ENCODE data around the gene ARF5.
A peak's percentile ranks its signal among the peaks of the same experiment; 100 is the strongest.
"Not testable (repeated sequence)": the region's sequence is repeated elsewhere in the genome, so short reads cannot be mapped to it uniquely, and the experiment has no call there.

ARF5 gene

GRCh38 chr7:127588019-127588696 is at the start of gene ARF5:
Gene ARF5 (plus strand): TSS chr7:127588411. CDS start chr7:127588499, 88 bp downstream.
- ATAC-seq, result peak; percentile 81
- DNase-seq, result peak; percentile 93

DNA sequence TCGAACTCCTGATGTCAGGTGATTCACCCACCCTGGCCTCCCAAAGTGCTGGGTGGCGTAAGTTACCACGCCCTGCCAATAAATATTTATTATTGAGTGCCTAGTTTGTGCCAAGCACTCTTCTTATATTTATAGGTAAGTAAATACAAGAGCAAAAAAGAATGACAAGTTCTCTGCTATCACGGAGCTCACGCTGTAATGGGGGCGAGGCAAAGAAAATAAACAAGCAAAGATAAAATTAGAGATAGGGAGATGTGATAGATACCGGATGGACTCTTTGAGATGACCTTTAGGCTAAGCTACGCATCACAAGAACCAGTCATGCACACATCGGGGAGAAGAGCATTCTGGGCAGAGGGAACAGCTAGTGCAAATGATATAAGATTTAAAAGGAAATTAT is 49.1 kb upstream of the ARF5 start:
- DNase-seq (no peak), ATAC-seq (no peak)

GRCh38 chr7:127540461-127540860 is 47.8 kb upstream of the ARF5 start:
- DNase-seq, ATAC-seq: not testable (repeated sequence)

DNA sequence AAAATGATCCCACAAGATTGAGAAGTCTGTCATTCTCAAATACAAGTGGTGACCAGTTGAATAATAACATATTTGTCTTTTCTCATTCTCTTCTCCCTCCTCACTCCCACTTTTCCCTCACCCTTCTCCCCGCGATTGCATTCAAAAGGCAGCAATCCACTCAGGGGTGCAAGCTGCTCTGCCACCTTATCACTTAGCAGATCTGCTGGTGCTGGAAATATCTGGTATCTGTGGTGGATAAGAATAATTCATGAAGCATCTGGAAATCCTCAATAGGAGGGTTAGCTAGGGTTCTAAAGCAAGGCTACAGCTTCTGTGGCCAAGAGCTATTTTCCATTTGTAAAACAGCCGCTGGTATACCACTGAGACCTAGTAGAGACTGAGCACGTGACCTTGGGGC is 46.7 kb upstream of the ARF5 start:
- no peak for ATAC-seq
- DNase-seq, result no peak

DNA sequence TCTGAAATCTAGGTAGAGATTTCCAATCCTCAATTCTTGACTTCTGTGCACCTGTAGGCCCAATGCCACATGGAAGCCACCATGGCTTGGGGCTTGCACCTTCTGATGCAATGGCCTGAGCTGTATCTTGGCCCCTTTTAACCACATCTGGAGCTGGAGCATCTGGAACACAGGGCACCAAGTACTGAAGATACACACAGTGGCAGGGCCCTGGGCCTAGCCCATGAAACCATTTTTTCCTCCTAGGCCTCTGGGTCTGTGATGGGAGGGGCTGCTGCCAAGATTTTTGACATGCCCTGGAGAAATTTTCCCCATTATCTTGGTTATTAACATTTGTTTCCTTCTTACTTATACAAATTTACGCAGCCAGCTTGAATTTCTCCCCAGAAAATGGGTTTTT is 41.9 kb upstream of the ARF5 start:
- ATAC-seq (no peak), DNase-seq (no peak)

GRCh38 chr7:127550247-127550646 is 38.0 kb upstream of the ARF5 start:
- DNase-seq, result no peak
- ATAC-seq, result no peak

DNA sequence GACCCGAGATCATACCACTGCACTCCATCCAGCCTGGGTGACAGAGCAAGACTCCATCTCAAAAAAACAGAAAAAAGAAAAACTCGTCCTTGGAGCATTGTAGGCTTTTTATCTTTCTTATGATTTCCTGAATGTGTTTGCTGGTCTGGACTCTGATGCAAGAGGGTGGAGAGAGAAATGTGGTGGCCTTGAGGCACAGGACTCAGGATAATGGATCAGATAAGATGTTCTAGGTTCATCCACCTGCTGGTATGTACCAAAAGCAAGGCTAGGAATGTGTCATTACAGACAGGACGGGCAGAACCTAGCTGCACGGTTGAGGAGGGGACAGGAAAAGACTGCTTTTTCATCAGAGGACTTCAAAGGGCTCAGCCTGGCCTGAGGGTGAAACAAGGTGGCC is 36.3 kb upstream of the ARF5 start:
- DNase-seq (no peak), ATAC-seq (no peak)

DNA sequence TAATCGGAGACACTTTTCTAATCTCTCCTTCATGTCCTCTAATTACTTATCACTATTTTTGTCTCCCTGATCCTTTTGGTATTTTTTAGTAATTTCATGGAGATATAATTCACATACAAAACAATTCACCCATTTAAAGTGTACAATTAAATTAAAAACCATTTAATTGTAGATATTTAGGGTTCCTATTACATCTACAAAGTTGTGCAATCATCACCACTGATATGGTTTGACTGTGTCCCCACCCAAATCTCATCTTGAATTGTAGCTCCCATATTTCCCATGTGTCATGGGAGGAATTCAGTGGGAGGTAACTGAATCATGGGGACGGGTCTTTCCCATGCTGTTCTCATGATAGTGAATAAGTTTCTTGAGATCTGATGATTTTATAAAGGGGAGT is 31.8 kb upstream of the ARF5 start:
- DNase-seq (no peak), ATAC-seq (no peak)

- ATAC-seq (no peak), DNase-seq (no peak)
Measured at GRCh38 chr7:127557803-127558202, 30.4 kb upstream of the ARF5 start.

DNA sequence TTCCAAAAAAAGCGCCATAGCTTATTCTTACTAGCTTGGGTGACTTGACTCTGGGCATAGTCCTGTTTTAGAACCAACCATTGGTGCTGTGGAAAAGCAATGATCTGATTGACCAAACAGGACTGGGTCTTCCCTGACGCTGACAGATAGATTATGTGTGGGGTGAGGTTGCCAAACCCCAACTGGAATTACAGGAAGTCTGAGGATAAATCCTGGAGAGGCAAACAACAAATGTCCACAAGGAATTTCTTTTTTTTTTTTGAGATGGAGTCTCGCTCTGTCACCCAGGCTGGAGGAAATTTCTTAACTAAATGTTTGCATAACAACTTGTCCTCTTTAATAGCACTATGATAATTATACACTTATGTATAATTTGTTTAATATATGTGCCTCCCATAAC is 22.0 kb upstream of the ARF5 start:
- ATAC-seq (no peak), DNase-seq (no peak)

GRCh38 chr7:127568034-127568433 is 20.2 kb upstream of the ARF5 start:
- DNase-seq, ATAC-seq: not testable (repeated sequence)

DNA sequence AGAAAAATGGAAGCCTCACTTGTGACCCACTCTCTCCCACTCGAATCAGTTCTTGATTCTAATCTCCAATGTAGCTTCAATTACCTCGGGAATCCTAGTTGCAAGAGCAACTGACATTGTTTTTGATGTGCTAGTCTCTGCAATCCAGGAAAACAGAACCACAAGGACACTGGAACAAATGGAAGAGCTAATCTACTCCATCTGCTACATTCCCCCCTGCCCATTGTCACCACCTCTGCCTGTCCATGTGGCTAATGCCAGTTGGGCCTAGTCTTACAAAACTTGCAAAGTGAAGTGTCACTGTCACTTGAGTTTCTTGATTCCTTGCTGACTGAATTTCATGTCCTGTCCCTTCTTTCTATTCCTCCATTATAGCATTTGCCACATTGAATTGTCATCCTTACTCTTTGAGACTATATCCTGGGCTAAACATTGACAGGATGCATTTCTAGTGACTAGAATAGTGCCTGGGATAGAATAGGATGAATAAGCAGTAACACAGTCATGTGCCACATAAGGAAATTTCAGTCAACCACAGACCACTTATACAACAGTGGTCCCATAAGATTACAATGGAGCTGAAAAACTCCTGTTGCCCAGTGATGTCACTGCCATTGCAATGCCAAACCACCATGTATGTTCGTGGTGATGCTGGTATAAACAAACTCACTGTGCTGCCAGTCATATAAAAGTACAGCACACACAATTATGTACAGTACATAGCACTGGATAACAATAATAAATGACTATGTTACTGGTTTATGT is 16.3 kb upstream of the ARF5 start:
- no peak for DNase-seq
- no peak for ATAC-seq

- no peak for ATAC-seq
- DNase-seq, result no peak
Measured at GRCh38 chr7:127578036-127578684, 10.1 kb upstream of the ARF5 start.

- ATAC-seq (no peak), DNase-seq (no peak)
Measured at GRCh38 chr7:127578711-127579275, 9.4 kb upstream of the ARF5 start.

DNA sequence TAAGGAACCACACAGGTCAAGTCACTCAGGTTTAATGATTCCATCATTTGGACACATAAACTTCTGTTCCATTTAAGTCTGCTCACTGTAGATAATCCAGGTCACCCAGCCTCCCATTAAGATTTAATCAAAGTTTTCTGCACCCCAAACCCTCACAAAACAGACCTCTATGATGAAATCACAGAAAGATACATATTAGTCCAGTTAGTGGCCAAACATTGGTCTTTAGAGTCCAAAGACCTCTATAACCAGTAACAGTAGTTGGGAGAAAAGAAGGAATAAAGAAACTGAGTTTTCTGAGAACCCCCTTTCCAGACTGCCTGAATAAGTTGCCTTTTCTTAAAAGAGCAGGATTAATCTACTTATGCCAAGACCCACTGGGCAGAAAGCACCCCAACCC is 7.6 kb upstream of the ARF5 start:
- ATAC-seq (no peak), DNase-seq (no peak)

DNA sequence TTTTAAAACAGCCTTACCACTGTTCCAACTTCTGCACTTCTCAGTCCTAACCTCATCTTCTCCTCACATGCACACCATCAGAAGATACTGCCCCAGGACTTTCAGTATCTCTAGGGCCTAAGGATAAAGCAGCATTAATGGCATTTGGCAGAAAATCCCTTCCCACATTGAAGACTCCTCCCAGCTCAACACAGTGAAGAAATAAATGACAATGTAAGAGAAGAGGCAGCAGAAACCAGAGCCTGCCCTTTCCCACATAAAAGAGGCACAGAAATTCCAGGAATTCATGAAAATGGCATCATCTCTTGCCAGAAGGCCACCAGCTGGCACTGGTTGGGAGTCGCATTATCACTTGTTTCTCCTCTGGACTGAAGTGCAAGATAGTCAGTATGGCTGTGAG is 6.5 kb upstream of the ARF5 start:
- DNase-seq (no peak), ATAC-seq (no peak)

DNA sequence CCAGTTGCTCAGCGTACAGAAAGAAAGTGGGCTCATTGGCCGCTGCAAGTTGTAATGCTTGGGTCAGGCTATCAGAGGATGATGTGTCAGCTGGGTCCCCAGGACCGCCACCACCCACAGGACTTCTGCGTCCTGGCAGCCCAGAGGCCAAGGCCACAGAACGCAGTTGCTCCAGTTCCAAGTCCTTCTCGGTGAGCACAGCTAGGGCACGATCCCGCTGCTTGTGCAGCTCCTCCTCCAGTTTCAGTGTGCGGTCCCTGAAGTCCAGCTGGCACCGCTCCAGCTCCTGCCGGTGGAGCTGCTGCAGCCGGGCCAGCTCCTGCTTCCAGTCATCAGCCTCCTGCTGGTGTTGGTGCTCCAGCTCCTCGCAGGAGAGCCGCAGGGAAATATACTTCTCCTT is 5.8 kb upstream of the ARF5 start:
- no peak for ATAC-seq
- no peak for DNase-seq

DNA sequence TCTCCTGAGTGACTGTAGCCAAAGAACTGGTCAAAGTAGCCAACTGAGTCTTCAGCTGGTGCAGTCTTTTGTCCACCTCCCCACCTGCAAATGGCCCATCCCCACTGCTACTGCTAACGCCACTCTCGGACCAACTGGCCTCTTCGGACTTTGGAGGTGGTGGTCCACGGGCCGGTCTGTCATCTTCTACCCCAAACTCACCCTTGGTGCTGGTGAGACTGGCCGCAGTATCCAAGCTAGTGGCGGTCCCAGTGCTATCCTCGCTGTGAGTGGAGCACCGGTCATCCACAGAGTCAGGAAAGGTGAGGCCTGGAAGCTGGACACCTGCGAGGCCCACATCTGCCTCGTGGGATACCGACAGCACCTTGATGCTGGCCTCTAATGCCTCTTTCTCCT is 3.6 kb upstream of the ARF5 start:
- ATAC-seq, result no peak

DNA sequence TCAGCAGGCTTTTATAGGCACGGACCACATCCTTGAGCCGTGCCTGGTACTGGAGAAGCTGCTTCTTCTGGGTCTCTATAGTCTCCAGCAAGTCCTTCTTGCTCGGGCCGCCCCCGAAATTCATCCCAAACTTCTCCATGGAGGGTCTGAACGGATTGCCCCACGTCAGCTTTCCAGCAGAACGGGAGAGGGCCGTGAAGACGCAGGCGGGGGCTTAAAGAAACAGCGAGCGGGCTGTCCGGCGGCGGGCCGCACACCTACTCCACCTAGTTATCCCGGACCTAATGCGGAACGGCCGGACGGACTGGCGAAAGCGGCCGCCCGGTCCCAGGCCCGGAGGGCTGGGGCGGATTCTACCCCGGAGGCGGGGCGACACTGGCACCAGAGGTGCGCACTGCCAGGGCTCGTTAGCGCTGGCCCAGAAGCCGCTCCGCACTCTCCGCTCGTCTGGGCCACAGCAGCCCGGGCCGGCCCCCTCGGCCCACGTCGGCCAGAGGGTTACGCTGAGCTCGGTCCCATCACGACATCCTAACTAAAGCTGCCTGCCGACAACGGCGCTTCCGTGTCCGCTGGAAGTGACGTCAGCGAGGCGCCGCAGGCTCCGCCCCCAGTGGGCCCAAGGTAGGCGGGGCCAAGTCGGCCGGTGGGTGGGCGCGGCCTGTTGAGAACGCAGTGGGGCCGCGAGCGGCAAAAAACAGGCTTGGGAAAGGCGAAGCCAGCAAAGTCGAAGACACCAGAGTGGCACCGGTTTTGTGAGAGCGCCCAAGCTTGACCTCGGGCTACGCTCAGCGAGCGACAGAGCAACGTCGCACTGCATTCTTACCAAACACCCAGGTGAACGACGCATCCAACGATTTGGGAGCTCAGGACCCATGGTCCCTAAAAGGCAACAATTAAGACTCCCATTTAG is 2.9 kb upstream of the ARF5 start, which contains the start of gene GCC1:
TSS of gene GCC1 (minus strand) at position 553 of the 910 bp plus-strand sequence. CDS start at position 139, 414 bp downstream.
- peak; percentile 83 for ATAC-seq
- peak; percentile 97 for DNase-seq

More for the DNA sequence above, 3.6 kb upstream of the ARF5 start:
- DNase-seq, result no peak

DNA sequence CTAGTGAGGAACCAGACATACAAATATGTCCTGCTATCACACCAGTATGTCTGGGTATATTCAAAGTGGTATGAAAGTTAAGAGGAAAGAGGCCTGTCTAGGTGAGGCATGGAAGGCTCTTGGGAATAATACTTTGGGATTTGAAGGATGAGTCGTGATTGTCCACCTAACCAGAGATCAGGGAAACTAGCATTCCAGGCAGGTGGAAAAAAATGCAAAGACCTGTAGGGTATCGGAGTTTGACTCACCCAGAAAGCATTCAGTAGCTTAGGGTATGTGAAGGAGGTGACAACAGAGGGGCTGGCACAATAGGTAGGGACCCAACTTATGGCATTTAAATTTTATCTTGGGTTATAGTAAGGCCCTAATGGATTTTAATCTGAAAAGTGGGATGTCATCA is 1.9 kb upstream of the ARF5 start:
- DNase-seq (no peak), ATAC-seq (no peak)

DNA sequence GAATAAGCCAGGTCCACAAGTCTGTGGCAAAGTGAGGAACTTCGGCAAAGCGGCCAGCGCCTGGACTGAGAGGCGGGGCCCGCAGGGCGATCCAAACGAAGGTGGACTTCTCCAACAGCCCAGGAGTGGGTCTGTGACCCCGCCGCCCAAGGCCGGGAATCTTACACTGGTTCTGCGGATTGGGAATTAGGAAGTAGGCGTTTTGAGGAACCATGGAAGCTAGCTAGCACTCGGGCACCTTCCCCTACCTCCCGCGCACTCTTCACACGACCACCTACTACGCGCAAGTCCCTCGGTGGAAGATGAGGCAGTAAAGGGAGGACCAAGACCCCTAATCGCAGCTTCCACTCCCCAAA is 570 bp upstream of the ARF5 start:
- ATAC-seq, result no peak
- peak; percentile 12 for DNase-seq
